GM21367 (cell line): Measurements from ENCODE around the gene NDFIP2.
A peak's percentile ranks its signal among the peaks of the same experiment; 100 is the strongest.

Source experiments
- ATAC-seq: cut with Tn5 transposase; IDR thresholded peaks from one replicate; pipeline ENCODE4 v1.9.1; 2021; ENCODE audit not compliant: unreplicated experiment

The NDFIP2 gene

DNA sequence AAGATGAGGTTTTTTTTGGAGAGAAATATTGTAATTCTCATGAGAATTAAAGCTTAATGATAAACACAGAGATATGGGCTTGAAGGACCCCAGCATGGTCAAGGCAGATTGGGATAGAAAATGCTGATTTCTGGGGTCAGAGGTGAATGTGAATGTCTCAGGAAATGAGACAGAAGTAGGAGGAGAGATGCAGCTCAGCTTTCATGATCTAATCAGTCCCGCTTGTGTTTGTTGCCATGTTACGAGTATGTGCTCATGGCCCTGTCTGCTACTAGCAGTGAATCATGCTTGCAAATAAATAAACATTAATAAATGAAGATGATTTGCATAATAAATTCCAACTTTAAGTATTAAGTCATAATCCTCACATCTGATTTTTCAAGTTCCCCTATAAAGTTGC lies 23.0 kb upstream of the NDFIP2 start:
- ATAC-seq, result no peak

DNA sequence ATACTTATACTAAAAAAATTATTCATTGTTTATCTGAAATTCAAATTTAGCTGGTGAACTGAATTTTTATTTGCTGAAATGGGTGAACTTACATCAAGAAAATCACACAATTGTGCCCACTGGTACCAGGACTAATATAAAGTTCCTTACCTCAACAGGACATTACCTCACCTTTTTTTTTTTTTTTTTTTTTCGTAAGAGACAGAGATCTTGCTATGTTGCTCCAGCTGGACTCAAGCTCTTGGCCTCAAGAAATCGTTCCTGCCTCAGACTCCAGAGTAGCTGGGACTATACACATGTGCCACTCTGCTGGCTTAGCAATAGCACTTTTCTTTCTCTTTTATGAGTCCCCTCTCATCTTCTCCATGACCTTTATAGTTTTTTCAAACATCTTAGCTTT lies 22.5 kb upstream of the NDFIP2 start:
- ATAC-seq, result no peak

DNA sequence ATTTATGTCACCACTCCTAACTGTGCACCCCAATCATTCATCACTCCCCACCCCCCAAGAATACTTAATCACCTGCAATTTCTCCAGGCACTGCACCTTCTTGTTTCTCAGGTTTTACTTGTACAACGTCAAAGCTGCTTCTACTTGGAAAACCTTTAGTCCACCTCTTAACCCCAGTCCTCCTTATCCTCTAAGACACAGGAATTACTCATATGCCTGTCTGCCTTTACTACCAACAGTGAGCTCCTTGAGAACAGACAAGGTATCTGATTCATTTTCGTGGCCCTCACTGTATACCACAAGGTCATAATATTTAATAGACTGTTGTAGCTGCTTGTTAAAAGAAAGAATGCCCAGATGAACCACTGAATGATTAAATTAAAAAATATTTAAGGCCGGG lies 21.0 kb upstream of the NDFIP2 start:
- no peak for ATAC-seq

DNA sequence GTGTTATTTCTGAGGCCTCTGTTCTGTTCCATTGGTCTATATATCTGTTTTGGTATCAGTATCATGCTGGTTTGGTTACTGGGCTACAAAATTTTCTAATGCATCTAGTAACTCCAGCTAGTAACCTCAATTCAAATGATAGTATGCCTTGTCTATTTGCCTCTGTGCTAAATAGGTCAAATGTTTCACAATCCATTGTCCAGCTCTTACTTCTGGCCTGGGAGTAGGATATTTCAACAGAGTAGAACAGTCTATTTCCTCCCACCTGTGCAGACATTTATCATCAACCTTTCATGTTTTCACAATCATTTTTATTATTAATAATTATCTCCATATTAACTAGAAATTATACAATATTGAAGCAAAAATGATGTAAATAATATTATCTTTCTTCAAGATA lies 18.1 kb upstream of the NDFIP2 start:
- no peak for ATAC-seq

DNA sequence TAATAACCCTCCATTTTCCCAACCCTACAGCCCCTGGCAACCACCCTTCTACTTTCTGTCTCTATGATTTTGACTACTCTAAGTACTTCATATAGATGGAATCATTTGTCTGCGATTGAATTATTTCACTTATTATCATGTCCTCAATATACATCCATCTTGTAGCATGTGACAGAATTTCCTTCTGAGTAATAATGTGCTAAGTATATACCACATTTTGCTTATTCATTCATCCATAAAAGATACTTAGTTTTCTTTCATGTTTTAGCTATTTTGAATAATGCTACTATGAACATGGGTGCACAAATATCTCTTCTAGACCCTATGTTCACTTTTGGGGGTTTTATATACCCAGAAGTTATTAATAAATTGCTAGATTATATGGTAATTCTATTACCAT lies 17.4 kb upstream of the NDFIP2 start:
- ATAC-seq, result no peak

DNA sequence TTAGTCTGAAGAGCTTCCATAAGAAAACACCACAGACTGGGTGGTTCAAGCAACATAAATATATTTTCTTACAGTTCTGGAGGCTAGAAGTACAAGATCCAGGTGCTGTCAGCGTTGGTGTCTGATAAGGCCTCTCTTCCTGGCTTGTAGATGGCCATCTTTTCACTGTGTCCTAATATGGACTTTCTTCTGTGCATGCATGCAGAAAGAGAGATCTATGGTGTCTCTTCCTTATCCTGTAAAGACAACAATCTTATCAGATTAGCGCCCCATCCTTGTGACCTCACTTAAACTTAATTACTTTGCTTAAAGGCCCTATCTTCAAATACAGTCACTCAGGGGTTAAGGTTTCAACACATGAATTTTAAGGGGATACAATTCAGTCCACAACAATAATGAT lies 14.1 kb upstream of the NDFIP2 start:
- ATAC-seq, result no peak

DNA sequence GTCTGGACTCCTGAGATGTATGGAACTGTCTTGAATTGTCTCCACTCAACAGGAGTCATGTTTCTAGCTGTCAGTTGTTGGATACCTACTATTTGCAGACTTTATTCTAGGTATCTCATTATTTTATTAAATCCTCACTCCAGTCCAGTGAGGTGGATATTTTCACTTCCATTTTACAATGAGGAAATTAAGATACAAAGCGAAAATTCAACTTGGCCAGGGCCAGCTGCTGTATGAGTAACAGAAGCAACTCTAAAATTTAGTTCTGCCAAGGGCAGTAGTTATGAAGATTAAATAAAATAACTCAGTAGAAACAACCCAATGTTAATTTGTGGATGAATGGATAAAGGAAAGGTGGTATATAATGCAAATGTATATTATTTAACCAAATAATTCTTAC lies 12.6 kb upstream of the NDFIP2 start:
- ATAC-seq, result no peak

DNA sequence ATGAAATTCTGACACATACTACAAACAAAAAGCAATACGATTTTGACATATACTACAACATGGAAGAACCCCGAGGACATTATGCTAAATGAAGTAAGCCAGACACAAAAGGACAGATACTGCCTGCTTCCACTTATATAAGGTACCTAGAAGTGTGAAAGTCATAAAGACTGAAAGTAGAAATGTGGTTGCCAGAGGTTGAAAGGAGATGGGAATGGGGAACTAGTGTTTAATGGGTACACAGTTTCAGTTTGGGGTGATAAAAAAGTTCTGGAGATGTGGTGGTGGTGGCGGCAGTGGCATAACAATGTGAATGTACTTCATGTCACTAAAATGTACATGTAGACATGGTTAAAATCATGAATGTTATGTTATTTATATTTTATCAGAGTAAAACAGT lies 12.1 kb upstream of the NDFIP2 start:
- ATAC-seq, result peak; percentile 74

DNA sequence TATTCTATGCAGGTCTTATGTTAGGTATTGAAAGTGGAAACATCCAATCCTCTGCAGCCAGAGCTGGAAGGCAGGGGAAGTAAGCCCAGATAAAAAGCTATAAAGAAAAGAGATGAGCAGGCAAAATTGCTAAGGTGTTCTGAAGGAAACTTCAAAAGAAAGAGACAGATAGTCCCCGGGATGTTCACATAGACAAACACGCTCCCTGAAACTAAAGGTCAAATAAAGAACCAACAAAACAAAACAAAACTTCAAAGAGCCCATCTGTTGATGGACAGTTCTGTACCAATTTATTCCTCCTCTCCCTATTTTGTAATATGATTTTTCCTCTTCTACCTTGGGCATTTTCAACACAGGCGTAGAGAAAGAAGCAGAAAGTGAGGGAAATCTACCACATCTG lies 11.3 kb upstream of the NDFIP2 start:
- no peak for ATAC-seq

DNA sequence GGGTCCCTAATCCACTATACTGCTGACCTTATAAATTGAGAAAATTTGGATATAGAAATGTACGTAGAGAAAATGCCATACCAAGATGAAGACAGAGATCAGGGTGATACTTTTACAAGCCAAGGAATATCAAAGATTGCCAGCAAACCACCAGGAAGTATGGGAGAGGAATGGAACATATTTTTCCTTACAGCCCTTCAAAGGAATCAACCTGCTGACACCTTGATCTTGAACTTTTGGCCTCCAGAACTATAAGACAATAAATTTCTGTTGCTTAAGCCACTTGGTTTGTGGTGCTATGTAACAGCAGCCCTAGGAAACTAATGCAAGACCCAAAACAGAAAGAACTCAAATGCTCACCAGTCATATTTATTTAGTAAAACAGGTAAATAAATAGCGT lies 10.3 kb upstream of the NDFIP2 start:
- no peak for ATAC-seq

DNA sequence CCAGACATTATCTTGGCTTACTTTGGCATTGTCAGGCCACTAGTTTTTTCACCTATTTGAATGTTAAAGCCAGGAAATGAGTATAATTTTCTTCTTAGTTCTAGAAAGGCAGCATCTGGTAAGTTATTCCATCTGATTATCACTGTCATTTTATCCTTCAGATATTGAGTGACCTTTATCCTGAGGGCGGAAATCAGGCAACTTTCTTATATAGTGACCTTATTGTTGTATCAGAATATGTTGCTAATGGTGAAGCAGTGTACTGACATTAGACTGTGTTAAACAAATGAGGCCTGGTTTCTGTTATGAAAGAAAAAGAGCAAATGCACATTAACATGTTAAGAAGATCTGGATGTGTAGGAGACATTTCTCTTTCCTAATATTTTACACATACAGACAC lies 5.4 kb upstream of the NDFIP2 start:
- ATAC-seq, result no peak

DNA sequence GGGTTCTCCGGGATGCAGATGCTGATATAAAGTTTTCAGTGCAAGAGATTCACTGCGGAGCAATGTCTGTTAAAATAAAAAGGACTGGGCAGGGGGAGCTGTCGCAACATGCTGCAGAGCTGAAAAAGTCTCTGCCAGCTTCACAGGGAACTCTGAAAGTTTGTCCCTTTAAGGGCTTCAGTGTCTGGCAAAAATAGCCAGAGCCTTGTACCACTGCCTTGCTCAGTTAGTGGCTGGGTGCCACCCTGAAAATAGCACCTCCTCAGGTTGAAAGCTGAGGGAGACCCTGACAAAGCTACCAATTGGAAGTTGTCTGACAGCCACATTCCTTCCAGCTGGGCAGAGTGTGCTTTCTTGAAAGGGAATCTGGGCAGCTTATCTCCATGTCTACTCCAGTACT lies 3.0 kb upstream of the NDFIP2 start:
- ATAC-seq, result no peak

DNA sequence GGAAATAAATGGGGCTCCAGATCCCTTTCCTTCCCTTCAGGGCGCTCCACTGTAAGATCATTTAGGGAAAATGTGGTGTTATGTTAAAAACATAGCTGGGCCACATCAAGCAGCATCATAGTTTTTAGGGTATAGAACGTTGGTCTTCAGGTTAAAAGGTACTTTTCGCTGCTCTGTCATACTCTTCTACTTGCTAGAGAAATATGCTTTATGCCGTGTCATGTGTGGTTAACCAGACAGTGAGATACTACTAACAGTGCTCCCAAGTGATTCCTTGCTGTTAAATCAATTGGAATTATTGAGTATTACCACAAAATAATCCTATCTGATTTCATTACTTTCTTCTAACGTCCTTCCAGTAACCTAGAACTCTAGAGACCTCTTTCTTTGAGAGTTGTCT lies 1.1 kb upstream of the NDFIP2 start:
- no peak for ATAC-seq

DNA sequence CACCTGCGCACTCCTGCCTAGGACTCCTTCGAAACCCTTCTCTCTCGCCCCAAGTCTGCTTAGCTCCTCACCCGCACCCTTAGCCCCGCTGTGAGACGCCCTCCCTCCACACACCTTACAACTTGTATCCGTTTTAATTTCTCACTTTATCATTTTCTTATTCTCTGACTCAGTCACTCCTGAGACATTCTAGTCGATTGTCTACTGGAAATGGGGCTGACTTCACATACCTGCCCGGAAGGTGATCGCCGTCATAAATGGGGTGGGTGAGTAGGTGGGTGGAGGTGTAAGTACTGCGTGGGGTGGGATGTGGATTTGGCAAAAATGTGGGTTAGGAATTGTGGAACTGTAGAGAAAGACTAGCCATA lies 714 bp downstream of the NDFIP2 start:
- ATAC-seq, result peak; percentile 21

DNA sequence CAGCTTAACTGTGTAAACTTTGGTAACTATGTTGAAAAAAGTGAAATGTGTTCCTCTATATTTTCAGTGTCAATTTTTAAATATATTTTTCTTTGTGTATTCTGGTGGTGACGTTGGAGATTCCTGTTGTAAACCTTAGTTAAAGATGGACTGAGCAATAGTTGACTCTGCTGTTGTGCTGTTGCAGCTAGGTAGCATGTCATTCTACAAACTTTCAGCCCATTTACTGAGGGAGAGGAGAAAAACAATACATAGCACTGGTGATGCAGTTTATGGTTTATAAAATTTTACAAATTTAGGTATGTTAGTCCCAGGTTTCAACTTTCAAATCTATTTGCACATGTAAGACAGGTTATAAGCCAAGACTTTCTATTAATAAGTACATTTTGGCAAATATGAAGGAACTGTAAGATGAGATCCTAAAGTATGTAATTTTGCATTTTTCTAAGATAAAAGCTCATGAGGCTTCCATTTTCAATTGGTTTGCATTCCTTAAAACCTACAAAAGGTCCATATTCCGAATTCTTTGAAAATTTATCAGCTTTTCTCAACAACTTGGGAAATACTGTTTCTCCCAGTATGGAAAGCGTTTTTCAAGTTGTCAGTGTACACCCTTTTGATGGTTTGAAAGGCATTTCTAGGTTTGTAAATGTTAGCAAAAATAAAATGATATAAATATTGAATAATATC lies 1.5 kb downstream of the NDFIP2 start:
- no peak for ATAC-seq

DNA sequence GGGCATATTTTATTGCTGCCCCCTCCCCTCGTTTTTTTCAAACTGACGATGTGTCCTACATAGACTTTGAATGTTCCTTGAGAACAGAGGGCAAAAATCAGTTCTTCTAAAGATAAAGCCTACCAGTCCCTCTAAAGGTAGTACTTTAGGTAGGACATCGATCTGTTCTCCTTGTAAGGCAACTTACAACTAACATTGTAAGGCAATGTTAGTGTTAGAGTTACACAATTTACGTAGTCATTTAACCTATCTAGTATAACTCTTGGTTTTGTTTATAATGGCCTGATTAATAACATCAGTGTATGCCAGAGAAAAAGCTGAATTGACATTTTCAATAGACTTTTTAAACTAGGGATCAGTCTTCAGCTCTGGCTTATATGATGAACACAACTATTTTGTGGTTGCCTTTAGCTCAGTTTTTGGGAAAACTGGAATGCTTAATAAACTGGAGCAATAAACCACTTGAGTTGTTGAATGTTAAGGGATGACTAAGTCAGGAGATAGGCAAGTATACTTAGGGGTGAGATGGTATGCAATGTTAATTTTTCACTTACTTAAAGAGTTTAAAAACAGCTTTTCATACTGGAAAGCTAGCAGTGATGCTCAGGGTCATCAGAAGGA lies 2.2 kb downstream of the NDFIP2 start:
- ATAC-seq, result no peak

DNA sequence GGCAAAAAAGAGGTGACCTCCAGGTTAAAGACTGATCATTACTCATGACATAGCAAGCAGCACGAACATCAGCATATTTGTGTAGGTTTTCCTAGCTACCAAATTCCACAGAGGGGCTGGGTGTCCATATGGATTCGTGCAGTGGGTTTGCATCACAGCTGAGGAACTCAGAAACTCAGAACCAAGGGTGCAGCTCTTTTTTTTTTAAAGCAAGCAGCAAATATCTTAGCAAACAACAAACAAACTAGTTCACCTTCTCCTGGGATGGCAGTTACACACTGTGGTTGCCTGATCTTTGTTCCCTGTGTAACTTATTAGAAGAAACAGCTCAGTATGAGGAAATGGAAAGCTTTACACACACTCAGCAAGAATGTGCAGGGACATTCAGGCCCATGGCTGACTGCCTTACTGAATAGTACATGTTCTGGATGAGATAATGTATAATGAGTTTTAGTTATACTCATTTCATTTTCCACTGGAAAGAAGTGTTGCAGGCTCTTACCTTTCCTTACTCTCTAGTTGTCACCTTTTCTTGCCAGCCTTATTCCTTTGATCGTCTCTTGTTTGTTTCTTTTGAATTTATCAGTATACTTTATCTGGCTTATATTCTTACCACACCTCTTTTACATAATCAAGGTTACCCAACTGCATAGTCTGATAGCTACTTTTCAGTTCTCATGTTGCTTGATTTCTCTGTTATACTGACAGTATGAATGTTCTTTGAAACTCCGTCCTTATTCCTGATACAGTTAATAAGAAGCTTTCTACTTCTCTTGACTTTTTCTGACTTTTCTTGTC lies 4.3 kb downstream of the NDFIP2 start:
- no peak for ATAC-seq

DNA sequence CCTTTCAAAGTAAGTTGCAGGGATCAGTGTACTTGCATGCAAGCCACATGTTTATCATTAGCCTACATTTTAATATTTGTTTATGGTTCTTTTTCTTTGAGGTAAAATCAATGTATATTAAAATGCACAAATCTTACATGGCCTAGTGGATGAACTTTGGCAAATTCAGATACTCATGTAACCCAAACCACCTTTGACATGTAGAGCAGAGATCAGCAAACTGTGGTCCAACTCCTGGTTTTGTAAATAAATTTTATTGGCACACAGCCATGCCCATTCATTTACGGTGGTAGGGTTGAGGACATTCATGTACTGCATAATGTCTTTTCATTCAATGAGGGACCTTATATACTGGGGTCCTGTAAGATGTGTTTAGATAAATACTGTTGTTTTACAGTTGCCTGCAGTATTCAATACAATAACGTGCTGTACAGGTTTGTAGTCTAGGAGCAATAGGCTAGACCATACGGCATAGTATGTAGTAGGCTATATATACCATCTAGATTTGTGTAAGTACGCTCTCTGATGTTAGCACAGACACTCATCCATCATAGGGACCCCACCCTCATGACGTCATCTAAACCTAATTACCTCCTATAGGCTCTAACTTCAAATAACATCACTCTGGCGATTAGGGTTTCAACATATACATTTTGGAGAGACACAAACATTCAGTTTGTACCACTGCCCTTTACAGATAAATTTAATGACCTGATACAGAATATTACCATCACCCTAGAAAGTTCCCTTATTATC lies 5.7 kb downstream of the NDFIP2 start:
- no peak for ATAC-seq

DNA sequence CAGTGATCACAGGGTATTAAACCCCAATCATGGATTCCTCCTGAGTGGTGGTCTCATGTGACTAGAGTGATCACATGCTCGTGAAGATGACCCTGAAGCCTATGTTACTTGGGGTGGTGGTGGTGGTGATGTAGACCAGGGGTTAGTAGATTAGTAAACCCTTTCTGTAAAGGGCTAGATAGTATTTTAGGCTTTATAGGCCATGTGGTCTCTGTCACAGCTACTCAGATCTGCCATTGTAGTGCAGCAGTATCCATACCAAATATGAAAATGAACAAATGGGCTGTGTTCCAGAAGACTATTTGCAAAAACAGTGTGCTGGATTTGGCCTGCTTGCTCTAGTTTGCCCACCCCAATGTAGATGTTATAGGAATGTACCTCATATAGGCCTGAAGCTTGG lies 9.4 kb downstream of the NDFIP2 start:
- ATAC-seq, result no peak

DNA sequence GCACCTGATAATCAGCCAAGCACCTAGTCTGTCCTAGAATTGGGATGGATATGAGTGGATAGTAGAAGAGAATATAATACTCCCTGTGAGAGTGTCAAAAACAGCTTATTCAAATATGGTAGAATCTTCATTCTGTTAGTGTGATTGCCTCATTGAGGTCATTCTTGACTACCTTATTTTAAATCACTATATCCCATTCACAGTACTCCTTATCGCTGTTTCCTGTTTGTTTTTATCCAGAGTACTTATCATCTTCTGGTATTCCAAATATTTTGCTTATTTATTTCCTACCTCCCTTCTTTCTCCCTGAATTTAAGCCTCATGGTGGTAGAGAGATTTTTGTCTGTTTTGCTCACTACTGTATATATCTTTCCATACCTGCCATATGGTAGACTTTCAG lies 9.9 kb downstream of the NDFIP2 start:
- no peak for ATAC-seq

DNA sequence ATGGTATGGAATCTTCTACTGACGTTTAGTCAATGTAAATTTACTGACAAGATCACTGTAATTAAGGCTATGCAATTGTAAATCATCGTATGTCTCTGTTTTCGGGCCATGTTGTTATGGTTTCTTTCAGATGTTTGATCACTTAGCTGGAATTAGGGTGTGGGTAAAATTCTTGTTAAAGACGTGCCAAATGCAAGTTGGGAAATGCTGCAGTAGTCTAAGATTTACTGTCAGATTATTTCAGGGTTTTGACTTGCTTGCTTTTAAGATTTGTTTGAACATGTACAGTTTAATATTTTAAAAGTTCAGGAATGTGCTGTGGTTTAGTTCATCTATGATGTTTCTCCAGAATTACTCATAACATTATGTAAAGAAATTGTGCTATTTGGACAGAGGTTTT lies 10.8 kb downstream of the NDFIP2 start:
- no peak for ATAC-seq

DNA sequence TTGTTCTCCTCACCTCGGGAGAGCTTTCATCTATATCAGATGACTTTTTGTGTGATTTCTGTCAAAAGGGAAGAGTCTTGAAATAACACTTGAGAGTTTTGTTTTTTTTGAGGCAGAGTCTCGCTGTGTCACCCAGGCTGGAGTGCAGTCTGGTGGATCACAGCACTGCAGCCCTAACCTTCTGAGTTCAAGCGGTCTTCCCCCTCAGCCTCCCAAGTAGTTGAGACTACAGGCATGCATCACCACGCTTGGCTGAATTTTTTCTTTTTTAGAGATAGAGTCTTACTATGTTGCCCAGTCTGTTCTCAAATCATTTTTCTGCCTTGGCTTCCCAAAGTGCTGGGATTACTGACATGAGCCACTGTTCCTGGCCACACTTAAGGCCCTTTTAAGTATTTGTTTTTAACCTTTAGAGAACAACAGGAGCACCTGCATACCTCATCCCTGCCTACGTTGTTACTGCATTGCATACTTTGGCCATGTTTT lies 11.4 kb downstream of the NDFIP2 start:
- ATAC-seq, result no peak
